Gastrocnemius medialis (tissue), 4 donors: Measurements from ENCODE around the gene DNAH17.

ENCODE experiments used
- CTCF ChIP-seq, 5 experiments: fragments of 450-650 bp in 3 of 5; fragments of 200-600 bp in 2 of 5; sonication (generic) in 2 of 5; IDR thresholded peaks in 4 of 5; conservative IDR thresholded peaks in 1 of 5; 1 replicate in 4 of 5; 2 replicates in 1 of 5; pipeline ENCODE4 v1.5.1; 2016 to 2019; ENCODE audit warnings: antibody characterized with exemption in 5 of 5, mild to moderate bottlenecking in 3 of 5, moderate library complexity in 3 of 5
- POLR2A ChIP-seq, 2 donors: fragments of 450-650 bp; IDR thresholded peaks; one replicate each; pipeline ENCODE4 v1.6.1; 2017; ENCODE audit warnings: antibody characterized with exemption in 2 of 2, mild to moderate bottlenecking in 2 of 2, moderate library complexity in 2 of 2

- TF ChIP-seq CTCF (IDR thresholded peaks at IDR 0.05 in 4 of 5, conservative IDR thresholded peaks at IDR 0.05 in 1 of 5) = no peak
- no peak for TF ChIP-seq POLR2A (IDR thresholded peaks at IDR 0.05)
These were observed 104.9 kb downstream of the DNAH17 start for GRCh38 chr17:78472035-78472905.
